NCI-H128 (cell line): ENCODE data around the gene ETNK1.

Source experiments
- DNase-seq: peaks from one replicate; lab custom pipeline; 2025; ENCODE audit not compliant: unreplicated experiment; lab: John Stamatoyannopoulos, UW

Gene ETNK1

GRCh38 chr12:22631863-22632463, 7.0 kb downstream of the ETNK1 start:
- DNase-seq, result no peak

DNA sequence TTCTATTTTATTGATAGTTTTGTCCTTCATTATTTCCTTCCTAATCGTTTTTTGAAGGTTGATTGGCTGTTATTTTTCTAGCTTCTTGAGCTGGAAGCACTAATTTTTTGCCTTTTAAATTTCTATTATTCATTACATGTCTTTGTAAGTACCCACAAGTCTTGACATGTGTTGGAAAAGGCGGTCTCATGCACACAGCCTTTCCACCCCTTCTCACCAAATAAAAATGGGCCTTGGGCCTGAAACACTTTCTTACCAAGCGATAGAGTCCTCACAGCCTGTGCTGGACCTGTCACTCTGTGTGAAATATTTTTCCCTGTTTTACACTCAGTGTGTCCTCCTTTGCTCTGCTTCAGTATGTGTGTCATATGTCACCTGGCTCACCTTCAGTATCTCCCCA, 9.9 kb downstream of the ETNK1 start:
- no peak for DNase-seq

DNA sequence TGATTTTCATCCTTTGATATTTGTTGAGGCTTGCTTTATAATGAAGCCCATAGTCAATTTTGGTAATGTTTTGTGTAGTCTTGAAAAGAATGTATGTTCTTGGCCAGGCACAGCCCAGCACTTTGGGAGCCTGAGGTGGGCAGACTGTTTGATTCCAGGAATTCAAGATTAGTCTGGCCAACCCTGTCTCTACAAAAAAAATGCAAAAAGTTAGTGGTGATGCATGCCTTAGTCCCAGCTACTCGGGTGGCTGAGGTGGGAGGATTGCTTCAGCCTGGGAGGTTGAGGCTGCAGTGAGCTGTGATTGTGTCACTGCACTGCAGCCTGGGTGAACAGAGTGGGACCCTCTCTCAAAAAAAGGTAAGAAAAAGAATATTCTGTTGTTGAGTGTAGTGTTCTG, 10.8 kb downstream of the ETNK1 start:
- no peak for DNase-seq

GRCh38 chr12:22640851-22641250, 15.9 kb downstream of the ETNK1 start:
- no peak for DNase-seq

DNA sequence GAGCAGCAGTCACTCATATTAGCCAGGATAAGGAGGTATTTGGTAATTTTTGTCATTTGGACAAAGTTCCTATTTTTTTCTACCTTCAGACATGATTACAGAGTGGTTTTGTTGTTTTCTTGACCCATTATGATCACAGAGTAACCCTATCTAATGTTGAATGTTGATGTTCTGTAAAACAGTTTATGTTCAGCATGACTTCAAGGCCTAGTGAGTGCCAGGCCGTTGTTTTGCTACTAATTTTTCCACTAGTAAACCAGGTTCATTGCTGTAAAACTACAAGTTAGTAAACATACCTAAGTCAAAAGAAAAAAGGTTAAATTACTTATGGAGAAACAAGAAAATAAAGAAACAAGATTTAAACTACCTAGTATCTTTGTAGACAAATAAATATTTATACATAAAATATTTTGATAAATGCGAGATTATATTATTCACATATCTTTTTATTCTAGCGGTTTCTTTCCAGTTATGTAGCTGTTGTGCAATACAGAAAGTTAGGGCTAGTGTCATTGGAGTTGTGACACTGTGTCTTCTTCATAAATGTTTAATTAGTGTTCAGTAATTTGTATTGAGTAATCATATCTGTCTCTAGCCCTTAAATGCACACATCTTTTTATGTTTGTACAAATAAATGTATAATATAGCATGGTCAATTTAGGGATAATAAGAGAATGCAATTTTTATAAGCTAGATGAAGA, 16.5 kb downstream of the ETNK1 start:
- DNase-seq, result no peak

- no peak for DNase-seq
Observed at GRCh38 chr12:22648668-22649067, 23.7 kb downstream of the ETNK1 start.

GRCh38 chr12:22653075-22653474, 28.1 kb downstream of the ETNK1 start:
- no peak for DNase-seq

- no peak for DNase-seq
Observed at GRCh38 chr12:22653791-22654190, 28.8 kb downstream of the ETNK1 start.

- no peak for DNase-seq
Observed at GRCh38 chr12:22656376-22656775, 31.4 kb downstream of the ETNK1 start.

DNA sequence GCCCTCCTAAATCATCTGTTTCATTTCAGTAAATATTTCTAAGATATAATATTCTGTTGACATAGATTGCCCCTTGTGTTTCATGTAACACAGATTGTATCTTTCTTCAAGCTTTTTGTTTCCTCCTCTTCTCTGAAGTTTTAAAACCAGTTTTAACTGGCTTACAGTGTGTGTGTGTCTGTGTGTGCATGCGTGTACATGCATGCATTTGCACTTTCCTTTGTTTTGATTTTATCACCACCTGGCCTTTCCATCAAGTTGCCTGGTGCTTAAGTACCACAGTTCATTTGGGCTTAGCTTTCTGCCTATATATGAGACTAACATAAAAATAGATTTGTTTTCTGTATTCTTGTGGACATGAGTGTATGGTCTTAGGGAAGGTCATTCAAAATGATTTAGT, 31.9 kb downstream of the ETNK1 start:
- no peak for DNase-seq

- no peak for DNase-seq
Observed at GRCh38 chr12:22657538-22657937, 32.6 kb downstream of the ETNK1 start.

- no peak for DNase-seq
Observed at GRCh38 chr12:22658214-22658613, 33.2 kb downstream of the ETNK1 start.

DNA sequence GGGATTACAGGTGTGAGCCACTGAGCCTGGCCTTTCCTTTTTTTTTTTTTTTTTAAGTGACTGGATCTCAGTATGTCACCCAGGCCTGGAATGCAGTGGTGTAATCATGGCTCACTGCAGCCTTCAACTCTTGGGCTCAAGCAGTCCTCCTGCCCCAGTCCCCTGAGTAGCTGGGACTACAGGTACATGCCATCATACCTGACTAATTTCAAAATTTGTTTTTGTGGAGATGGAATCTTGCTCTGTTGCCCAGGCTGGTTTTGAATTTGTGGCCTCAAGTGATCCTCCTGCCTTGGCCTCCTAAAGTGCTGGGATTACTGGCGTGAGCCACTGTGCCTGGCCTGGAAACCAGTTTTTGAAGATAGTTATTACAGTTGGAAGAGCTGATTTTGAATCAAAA, 37.4 kb downstream of the ETNK1 start:
- no peak for DNase-seq

DNA sequence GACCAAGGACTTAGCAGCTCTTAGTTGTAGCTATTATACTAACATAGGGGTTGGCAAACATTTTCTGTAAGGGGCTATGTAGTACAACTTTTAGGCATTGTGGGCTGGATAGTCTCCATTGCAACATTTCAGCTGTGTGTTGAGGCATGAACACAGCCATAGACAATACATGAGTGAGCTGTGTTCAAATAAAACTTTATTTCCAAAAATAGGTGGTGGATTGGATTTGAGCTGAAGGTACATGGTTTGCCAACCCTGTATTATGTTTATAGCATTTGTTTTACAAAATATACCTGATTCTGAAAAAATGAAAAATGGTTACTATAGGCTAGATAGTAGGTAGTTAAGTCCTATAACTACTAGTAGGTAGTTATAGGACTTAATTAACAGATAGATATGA, 40.5 kb downstream of the ETNK1 start:
- DNase-seq, result no peak

GRCh38 chr12:22667122-22667521, 42.2 kb downstream of the ETNK1 start:
- DNase-seq, result no peak

DNA sequence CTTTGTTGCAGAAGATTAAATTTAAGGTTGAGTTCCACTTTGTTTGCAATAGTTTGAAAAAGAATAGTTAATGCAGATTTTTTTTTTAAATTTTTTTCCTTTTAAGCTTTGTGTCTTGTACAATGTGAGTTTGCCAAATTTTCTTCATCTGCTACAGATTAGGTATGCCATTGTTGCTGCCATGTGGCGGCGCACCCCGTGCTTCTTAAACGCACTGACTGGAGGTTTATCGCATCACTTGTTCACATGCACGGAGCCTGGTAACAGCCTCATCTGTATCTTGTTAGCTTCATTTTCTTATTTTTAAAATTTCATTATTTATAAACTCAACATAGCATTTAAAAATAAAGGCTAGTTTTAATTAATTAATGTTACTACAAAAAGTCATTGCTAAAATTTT, 43.5 kb downstream of the ETNK1 start:
- DNase-seq, result no peak

DNA sequence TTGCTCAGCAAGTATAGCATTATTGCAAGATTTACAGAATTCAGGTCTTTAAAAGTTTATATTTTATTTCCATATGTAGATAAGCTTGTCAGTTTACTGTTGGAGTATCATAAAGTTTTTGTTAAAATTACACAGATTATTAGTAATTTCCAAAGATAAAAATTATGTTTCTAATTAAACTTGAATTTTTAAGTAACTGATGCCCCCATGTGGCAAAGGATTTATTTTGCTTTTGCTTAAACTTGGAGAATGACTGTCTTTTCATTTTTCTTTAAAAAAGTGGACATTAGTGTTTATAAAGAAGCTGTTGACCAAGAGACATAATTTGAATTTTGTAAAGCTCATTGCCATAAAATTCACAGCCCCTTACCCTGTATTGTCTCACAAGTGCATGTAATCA, 45.8 kb downstream of the ETNK1 start:
- DNase-seq, result no peak

GRCh38 chr12:22672951-22673350, 48.0 kb downstream of the ETNK1 start:
- no peak for DNase-seq

DNA sequence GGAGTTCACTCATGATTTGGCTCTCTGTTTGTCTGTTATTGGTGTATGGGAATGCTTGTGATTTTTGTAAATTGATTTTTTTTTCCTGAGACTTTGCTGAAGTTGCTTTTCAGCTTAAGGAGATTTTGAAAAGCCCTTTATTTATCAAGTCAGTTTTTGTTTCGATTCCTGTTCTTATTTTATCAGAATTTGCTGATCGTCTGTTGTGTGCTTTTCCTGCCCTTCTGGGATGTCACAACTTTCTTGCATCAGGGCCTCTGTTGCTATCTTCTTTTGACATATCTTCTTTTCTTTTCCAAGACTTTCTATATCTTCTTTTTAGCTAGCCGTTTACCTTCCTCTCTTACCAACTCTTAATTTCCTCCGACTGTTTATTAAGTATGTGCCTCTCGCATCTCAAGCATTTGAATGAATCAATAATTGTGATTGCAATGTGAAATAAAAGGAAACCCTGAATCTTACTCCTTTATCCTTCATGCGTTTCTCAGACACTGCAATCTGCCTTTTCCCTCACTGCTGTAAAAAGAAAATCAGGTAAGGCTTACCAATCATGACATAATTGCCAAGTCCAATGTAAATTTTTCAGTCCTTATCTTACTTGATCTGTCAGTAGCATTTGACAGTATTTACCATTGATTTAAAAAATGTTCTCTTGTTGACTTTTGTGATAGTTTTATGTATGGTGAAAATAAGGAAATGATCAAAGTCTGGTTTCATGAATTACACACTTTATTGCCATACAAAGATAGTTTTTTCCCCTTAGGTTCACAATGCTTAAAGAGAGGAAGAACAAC, 53.0 kb downstream of the ETNK1 start:
- DNase-seq, result no peak

GRCh38 chr12:22682663-22683062, 57.7 kb downstream of the ETNK1 start:
- no peak for DNase-seq

DNA sequence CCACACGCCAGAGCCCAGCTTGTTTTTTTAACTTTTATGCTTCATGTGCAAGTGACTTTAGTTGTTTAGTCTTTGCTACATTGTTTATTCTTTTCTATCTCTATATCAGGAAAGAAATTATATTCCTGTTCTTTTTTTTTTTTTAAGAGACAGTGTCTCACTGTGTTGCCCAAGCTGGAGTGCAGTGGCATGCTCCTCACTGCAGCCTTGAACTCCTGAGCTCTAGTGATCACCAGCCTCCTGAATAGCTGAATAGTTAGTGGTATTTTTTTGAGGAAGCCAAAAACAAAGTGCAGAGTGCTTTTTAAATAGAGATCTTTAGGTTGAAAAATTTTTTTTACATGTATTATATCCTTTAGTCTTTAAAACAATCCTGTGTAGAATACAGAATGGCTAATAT, 58.2 kb downstream of the ETNK1 start:
- no peak for DNase-seq
